GM12878 (cell line): ENCODE measurements around the gene CCND2. TPM values are rescaled to one million over a fixed set of nuclear protein-coding genes. Genes with fewer than 3 reads are reported as not detected.
A peak's percentile ranks its signal among the peaks of the same experiment; 100 is the strongest.

Experiments used
- BHLHE40 ChIP-seq, 2 experiments: fragments of 450-650 bp in 1 of 2; IDR thresholded peaks; 2 replicates each; pipeline ENCODE4 v1.6.1; 2011 to 2017; ENCODE audit warnings: low read depth in 2 of 2, borderline replicate concordance in 1 of 2, improper control_type of control experiment in 1 of 2, low read length in 1 of 2, mild to moderate bottlenecking in 1 of 2
- DPF2 ChIP-seq: fragments of 450-650 bp; IDR thresholded peaks from 2 replicates; pipeline ENCODE4 v1.6.1; 2017; ENCODE audit warnings: mild to moderate bottlenecking
- HDAC6 ChIP-seq: fragments of 200-600 bp; sonication (generic); IDR thresholded peaks from one replicate; pipeline ENCODE4 v1.8.0; 2017; ENCODE audit warnings: antibody characterized with exemption; ENCODE audit not compliant: unreplicated experiment
- NBN ChIP-seq: fragments of 450-650 bp; IDR thresholded peaks from 2 replicates; pipeline ENCODE4 v1.6.1; 2016
- NFYB ChIP-seq: IDR thresholded peaks from 2 replicates; pipeline ENCODE4 v1.6.1; 2011; ENCODE audit warnings: low read depth, mild to moderate bottlenecking, low read length, improper control_type of control experiment, moderate library complexity; ENCODE audit not compliant: insufficient read depth
- NR2C1 ChIP-seq: fragments of 450-650 bp; IDR thresholded peaks from 2 replicates; pipeline ENCODE4 v1.6.1; 2017; ENCODE audit warnings: antibody characterized with exemption, mild to moderate bottlenecking, moderate library complexity
- NRF1 ChIP-seq: conservative IDR thresholded peaks from 2 replicates; pipeline ENCODE4 v1.6.1; 2011; ENCODE audit warnings: mild to moderate bottlenecking, low read depth, low read length, improper control_type of control experiment
- RCOR1 ChIP-seq: conservative IDR thresholded peaks from 2 replicates; pipeline ENCODE4 v1.6.1; 2012; ENCODE audit warnings: low read depth, low read length, improper control_type of control experiment
- SPI1 ChIP-seq: IDR thresholded peaks from 2 replicates; pipeline ENCODE4 v1.6.1; 2011; ENCODE audit warnings: low read depth, mild to moderate bottlenecking, low read length, moderate library complexity, borderline replicate concordance; ENCODE audit not compliant: insufficient read depth
- SREBF1 ChIP-seq: IDR thresholded peaks from 2 replicates; pipeline ENCODE4 v1.6.1; 2012; ENCODE audit warnings: mild to moderate bottlenecking, low read length
- SRF ChIP-seq, 2 experiments: IDR thresholded peaks; 2 replicates each; pipeline ENCODE4 v1.6.1; 2011; ENCODE audit warnings: low read depth in 2 of 2, low read length in 2 of 2, mild to moderate bottlenecking in 1 of 2, moderate library complexity in 1 of 2
- STAT1 ChIP-seq: fragments of 450-650 bp; conservative IDR thresholded peaks from 2 replicates; pipeline ENCODE4 v1.6.1; 2014; ENCODE audit warnings: antibody characterized with exemption, mild to moderate bottlenecking
- polyA plus RNA-seq, 11 experiments: library from polyadenylated mRNA; depleted of rRNA in 4 of 11; unstranded in 6 of 11; stranded (reverse) in 5 of 11; fragments of >200 nt; fragmentation: Nextera tagmentation in 4 of 11; fragmentation: Illumina TruSeq in 1 of 11; extraction: Ambion mirVana in 4 of 11; extraction: Trizol in 1 of 11; gene quantifications; 1 replicate in 1 of 11; 2 replicates in 10 of 11; pipeline versions ENCODE4 v1.2.1 to v1.2.3, GENCODE V29; 2011 to 2016; ENCODE audit warnings: inconsistent platforms in 2 of 11, missing spikeins in 2 of 11, low read depth in 1 of 11
- total RNA-seq, 4 experiments: library from RNA; depleted of rRNA in 3 of 4; stranded (reverse); fragments of >200 nt in 3 of 4; fragmentation: Illumina TruSeq in 1 of 4; extraction: Trizol in 1 of 4; gene quantifications; 2 replicates each; pipeline versions ENCODE4 v1.2.1 to v1.2.3, GENCODE V29; 2013 to 2021
- TF ChIP-seq, protein P1 (sequence below): fragments of 450-650 bp; formaldehyde crosslinking; IDR thresholded peaks from 2 replicates; pipeline ENCODE4 v1.5.0; 2022; ENCODE audit warnings: mild to moderate bottlenecking, missing genetic modification characterization
- TF ChIP-seq, protein P2 (sequence below): IDR thresholded peaks from 2 replicates; pipeline ENCODE4 v1.6.1; 2011; ENCODE audit warnings: mild to moderate bottlenecking, low read depth, low read length, moderate library complexity; ENCODE audit not compliant: insufficient replicate concordance
- TF ChIP-seq, protein P3 (sequence below): fragments of 450-650 bp; IDR thresholded peaks from 2 replicates; pipeline ENCODE4 v1.6.1; 2016; ENCODE audit warnings: mild to moderate bottlenecking, moderate library complexity, borderline replicate concordance

The CCND2 gene
- total and polyA plus RNA-seq, 10 of the 15 experiments (the other 5 are each of a cell fraction or from before 2014, with no cell fraction given): 30.1 to 263 (median 152) TPM

GRCh38 chr12:4273652-4274395 lies at the start of gene CCND2 (continued):
- TF ChIP-seq RCOR1: no peak
- no peak for TF ChIP-seq SREBF1
- TF ChIP-seq NRF1: no peak
- peak; percentile 95 for TF ChIP-seq NBN
- TF ChIP-seq NR2C1: no peak
- TF ChIP-seq NFYB: no peak
- TF ChIP-seq, protein P1, sequence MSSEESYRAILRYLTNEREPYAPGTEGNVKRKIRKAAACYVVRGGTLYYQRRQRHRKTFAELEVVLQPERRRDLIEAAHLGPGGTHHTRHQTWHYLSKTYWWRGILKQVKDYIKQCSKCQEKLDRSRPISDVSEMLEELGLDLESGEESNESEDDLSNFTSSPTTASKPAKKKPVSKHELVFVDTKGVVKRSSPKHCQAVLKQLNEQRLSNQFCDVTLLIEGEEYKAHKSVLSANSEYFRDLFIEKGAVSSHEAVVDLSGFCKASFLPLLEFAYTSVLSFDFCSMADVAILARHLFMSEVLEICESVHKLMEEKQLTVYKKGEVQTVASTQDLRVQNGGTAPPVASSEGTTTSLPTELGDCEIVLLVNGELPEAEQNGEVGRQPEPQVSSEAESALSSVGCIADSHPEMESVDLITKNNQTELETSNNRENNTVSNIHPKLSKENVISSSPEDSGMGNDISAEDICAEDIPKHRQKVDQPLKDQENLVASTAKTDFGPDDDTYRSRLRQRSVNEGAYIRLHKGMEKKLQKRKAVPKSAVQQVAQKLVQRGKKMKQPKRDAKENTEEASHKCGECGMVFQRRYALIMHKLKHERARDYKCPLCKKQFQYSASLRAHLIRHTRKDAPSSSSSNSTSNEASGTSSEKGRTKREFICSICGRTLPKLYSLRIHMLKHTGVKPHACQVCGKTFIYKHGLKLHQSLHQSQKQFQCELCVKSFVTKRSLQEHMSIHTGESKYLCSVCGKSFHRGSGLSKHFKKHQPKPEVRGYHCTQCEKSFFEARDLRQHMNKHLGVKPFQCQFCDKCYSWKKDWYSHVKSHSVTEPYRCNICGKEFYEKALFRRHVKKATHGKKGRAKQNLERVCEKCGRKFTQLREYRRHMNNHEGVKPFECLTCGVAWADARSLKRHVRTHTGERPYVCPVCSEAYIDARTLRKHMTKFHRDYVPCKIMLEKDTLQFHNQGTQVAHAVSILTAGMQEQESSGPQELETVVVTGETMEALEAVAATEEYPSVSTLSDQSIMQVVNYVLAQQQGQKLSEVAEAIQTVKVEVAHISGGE (CRISPR knock-in tag): no peak
- TF ChIP-seq SPI1: no peak
- TF ChIP-seq, protein P2, sequence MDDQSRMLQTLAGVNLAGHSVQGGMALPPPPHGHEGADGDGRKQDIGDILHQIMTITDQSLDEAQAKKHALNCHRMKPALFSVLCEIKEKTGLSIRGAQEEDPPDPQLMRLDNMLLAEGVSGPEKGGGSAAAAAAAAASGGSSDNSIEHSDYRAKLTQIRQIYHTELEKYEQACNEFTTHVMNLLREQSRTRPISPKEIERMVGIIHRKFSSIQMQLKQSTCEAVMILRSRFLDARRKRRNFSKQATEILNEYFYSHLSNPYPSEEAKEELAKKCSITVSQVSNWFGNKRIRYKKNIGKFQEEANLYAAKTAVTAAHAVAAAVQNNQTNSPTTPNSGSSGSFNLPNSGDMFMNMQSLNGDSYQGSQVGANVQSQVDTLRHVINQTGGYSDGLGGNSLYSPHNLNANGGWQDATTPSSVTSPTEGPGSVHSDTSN: no peak
- TF ChIP-seq DPF2: peak; percentile 37
- peak; percentile 24 to 51; a peak in 2 of 4 replicates for TF ChIP-seq BHLHE40 (IDR thresholded peaks at IDR 0.05; ENCODE audit: borderline replicate concordance in 1 of 2, low read depth in 2 of 2, low read length in 1 of 2)
- no peak for TF ChIP-seq SRF (IDR thresholded peaks at IDR 0.05; ENCODE audit: low read depth in 2 of 2, low read length in 2 of 2)
- no peak for TF ChIP-seq HDAC6
- TF ChIP-seq STAT1: no peak
- TF ChIP-seq, protein P3, sequence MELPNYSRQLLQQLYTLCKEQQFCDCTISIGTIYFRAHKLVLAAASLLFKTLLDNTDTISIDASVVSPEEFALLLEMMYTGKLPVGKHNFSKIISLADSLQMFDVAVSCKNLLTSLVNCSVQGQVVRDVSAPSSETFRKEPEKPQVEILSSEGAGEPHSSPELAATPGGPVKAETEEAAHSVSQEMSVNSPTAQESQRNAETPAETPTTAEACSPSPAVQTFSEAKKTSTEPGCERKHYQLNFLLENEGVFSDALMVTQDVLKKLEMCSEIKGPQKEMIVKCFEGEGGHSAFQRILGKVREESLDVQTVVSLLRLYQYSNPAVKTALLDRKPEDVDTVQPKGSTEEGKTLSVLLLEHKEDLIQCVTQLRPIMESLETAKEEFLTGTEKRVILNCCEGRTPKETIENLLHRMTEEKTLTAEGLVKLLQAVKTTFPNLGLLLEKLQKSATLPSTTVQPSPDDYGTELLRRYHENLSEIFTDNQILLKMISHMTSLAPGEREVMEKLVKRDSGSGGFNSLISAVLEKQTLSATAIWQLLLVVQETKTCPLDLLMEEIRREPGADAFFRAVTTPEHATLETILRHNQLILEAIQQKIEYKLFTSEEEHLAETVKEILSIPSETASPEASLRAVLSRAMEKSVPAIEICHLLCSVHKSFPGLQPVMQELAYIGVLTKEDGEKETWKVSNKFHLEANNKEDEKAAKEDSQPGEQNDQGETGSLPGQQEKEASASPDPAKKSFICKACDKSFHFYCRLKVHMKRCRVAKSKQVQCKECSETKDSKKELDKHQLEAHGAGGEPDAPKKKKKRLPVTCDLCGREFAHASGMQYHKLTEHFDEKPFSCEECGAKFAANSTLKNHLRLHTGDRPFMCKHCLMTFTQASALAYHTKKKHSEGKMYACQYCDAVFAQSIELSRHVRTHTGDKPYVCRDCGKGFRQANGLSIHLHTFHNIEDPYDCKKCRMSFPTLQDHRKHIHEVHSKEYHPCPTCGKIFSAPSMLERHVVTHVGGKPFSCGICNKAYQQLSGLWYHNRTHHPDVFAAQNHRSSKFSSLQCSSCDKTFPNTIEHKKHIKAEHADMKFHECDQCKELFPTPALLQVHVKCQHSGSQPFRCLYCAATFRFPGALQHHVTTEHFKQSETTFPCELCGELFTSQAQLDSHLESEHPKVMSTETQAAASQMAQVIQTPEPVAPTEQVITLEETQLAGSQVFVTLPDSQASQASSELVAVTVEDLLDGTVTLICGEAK: no peak
